SJSA1 (cell line): ENCODE data around the gene JAKMIP2. TPM values are rescaled to one million over a fixed set of nuclear protein-coding genes. Genes with fewer than 3 reads are reported as not detected.
"Not testable (repeated sequence)": the region's sequence is repeated elsewhere in the genome, so short reads cannot be mapped to it uniquely, and the experiment has no call there.

ENCODE experiments used
- DNase-seq, 2 experiments: peaks; one replicate each; pipeline ENCODE4 v3.0.0-alpha.2; 2015 to 2020; ENCODE audit warnings: low spot score in 2 of 2, low read depth in 1 of 2
- H3K27ac ChIP-seq: fragments of 250-450 bp; sonication (Bioruptor Pico); 2 replicates; pipeline ENCODE4 v1.5.1; 2020; ENCODE audit warnings: mild to moderate bottlenecking, moderate library complexity
- H3K27me3 ChIP-seq: fragments of 250-450 bp; sonication (Bioruptor Pico); replicated peaks from 2 replicates; pipeline ENCODE4 v1.5.1; 2020; ENCODE audit warnings: mild to moderate bottlenecking, moderate library complexity
- H3K36me3 ChIP-seq: fragments of 250-450 bp; sonication (Bioruptor Pico); 2 replicates; pipeline ENCODE4 v1.5.1; 2020; ENCODE audit warnings: mild to moderate bottlenecking
- H3K4me1 ChIP-seq: fragments of 250-450 bp; sonication (Bioruptor Pico); replicated peaks from 2 replicates; pipeline ENCODE4 v1.6.1; 2021; ENCODE audit warnings: mild to moderate bottlenecking
- H3K4me3 ChIP-seq: fragments of 250-450 bp; sonication (Bioruptor Pico); 2 replicates; pipeline ENCODE4 v1.5.1; 2020; ENCODE audit warnings: mild to moderate bottlenecking
- H3K9me3 ChIP-seq: fragments of 250-450 bp; sonication (Bioruptor Pico); replicated peaks from 2 replicates; pipeline ENCODE4 v1.5.1; 2020; ENCODE audit warnings: mild to moderate bottlenecking
- total RNA-seq: library from RNA; depleted of rRNA; stranded (reverse); fragments of >200 nt; shearing (Covaris generic); gene quantifications from 2 replicates; pipeline ENCODE4 v1.2.3, GENCODE V29; 2014

JAKMIP2 gene
- total RNA-seq, 1 experiment from 2014 or later: 0.79 TPM

GRCh38 chr5:147591120-147591519, 191.4 kb downstream of the JAKMIP2 start:
- no peak for DNase-seq
- no peaks in the 10 kb centered on the region for H3K36me3 ChIP-seq
- no peak overlapping the region for H3K27ac ChIP-seq
- no peaks in the 10 kb centered on the region for H3K9me3 ChIP-seq
- H3K27me3 ChIP-seq: peaks cover 20% of the 10 kb centered on the region
- H3K4me1 ChIP-seq: no peaks in the 10 kb centered on the region
- no peak overlapping the region for H3K4me3 ChIP-seq

DNA sequence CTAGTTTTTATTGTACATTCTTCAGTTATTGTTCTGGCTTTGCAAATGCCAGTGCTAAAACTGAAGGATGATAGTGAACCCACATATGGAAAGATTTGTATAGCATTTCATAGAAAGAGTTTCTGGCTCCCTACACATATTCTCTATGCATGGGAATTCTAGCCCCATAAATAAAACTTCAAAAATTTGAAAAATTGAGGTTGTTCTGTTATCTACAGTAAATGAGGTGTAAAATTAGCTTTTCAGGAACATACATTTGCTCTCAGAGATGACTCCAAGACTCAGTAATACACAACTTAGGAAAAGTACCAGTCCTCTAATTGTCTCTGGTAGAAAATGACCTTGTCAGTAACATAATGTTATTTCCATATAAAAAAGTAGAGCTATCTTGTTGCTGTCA, 192.4 kb downstream of the JAKMIP2 start:
- Histone ChIP-seq H3K4me3 (no peak overlapping the region), H3K9me3 (no peaks in the 10 kb centered on the region), H3K27ac (no peak overlapping the region), H3K36me3 (no peaks in the 10 kb centered on the region), H3K4me1 (no peaks in the 10 kb centered on the region), H3K27me3 (peaks cover 20% of the 10 kb centered on the region)
- no peak for DNase-seq

- no peak for DNase-seq
- H3K27ac ChIP-seq: no peak overlapping the region
- H3K9me3 ChIP-seq: no peaks in the 10 kb centered on the region
- H3K4me1 ChIP-seq: no peaks in the 10 kb centered on the region
- no peak overlapping the region for H3K4me3 ChIP-seq
- peaks cover 17% of the 10 kb centered on the region for H3K27me3 ChIP-seq
- H3K36me3 ChIP-seq: no peaks in the 10 kb centered on the region
Measured at GRCh38 chr5:147586832-147587231, 195.7 kb downstream of the JAKMIP2 start.

- Histone ChIP-seq H3K4me1 (no peaks in the 10 kb centered on the region), H3K4me3 (no peak overlapping the region), H3K27me3 (peaks cover 12% of the 10 kb centered on the region), H3K27ac (no peak overlapping the region), H3K36me3 (no peaks in the 10 kb centered on the region), H3K9me3 (no peaks in the 10 kb centered on the region)
- DNase-seq: no peak
Measured at GRCh38 chr5:147586221-147586620, 196.3 kb downstream of the JAKMIP2 start.

DNA sequence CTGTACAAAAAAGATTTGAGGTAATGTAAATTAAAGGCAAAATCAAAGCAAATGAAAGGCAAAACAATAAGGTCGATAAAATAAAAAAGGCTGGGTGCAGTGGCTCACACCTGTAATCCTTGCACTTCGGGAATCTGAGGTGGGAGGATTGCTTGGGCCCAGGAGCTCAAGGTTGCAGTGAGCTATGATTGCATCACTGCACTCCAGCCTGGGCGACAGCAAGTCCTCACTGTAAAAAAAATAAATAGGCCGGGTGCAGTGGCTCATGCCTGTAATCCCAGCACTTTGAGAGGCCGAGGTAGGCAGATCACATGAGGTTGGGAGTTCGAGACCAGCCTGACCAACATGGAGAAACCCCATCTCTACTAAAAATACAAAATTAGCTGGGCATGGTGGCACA, 200.3 kb downstream of the JAKMIP2 start:
- DNase-seq, H3K9me3 ChIP-seq, H3K27ac ChIP-seq, H3K27me3 ChIP-seq, H3K4me3 ChIP-seq, H3K36me3 ChIP-seq: not testable (repeated sequence)
- H3K4me1 ChIP-seq: peaks cover 15% of the 10 kb centered on the region

GRCh38 chr5:147580418-147580817, 202.1 kb downstream of the JAKMIP2 start:
- H3K4me3 ChIP-seq, H3K27me3 ChIP-seq, H3K27ac ChIP-seq, H3K36me3 ChIP-seq, H3K9me3 ChIP-seq, DNase-seq: not testable (repeated sequence)
- H3K4me1 ChIP-seq: peaks cover 19% of the 10 kb centered on the region

DNA sequence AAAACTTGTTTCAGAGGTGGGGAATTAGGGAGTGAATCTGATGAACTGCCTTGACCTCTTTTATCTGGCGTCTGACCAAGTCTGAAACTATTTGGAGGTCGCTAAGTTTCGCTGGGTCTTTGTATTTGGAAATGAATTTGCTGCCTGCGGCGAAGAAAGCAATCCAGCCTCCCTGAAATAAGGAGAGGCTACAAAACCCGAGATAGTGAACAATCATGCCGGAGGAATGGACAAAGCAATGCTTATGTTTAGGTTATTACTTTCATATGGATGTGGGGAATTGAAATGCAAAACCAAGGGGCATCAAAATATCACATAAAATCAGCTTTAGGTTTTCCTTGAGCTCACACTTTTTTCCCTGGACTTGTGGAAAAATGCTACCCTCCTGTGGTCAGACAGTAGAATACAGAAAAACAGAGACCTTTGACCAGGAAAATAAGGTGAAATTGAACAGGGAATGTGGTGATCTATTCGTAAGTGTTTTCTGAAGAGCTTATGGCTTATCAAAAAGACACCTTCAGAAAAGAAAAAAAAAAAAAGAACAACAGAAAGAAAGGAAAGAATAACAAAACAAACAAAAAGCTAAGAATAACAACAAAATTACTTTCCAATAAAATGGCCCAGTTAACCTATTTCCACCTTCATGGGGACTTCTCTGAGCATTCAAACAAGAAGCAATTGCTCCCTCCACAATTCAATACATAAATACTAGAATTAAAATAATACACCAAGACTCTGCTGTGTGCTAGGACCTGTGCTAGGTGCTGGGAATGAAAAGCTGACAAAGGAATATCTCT, 204.1 kb downstream of the JAKMIP2 start:
- Histone ChIP-seq H3K27ac (peak overlapping the region; percentile 47), H3K4me1 (peaks cover 19% of the 10 kb centered on the region), H3K9me3 (no peaks in the 10 kb centered on the region), H3K36me3 (no peaks in the 10 kb centered on the region), H3K27me3 (no peaks in the 10 kb centered on the region), H3K4me3 (peak overlapping the region; percentile 28)
- DNase-seq: peak; percentile 71 to 90

DNA sequence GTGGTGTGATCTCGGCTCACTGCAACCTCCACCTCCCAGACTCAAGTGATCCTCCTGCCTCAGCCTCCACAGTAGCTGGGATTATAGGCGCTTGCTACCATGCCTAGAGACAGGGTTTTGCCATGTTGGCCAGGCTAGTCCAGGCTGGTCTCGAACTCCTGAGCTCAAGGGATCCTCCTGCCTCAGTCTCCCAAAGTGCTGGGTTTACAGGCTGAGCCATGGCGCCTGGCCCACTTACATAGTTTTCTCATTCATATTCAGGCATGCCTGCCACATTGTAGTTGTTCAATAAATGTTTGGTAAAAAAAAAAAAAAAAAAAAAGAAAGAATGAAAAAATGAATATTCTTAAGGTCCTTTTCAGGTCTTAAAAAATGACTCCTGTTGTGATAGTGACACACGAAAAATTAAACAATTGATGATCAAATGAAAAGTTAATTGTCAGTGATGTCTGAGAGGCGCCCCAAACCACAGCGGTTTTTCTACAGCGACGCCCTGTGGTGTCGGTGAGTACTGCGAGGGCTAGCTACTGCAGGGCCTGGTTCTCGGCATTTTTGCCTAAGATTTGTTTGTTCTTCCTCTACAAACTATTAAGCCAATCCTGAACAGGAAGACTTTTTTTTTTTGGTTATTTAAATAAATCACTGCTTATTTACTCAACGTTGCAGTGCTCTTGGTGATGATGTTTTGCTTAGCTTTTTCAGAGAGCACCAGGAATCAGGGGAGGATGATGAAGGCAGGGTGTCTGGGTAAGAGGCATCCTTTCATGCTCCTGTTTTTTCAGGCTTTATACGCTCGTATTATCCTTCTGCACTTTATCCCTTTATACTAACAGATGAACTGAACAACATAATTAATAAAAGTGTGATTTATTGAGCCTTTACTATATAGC, 205.6 kb downstream of the JAKMIP2 start:
- H3K27me3 ChIP-seq: no peaks in the 10 kb centered on the region
- peaks cover 19% of the 10 kb centered on the region for H3K4me1 ChIP-seq
- peak; percentile 72 to 73 for DNase-seq
- no peak overlapping the region for H3K4me3 ChIP-seq
- H3K9me3 ChIP-seq: no peaks in the 10 kb centered on the region
- H3K27ac ChIP-seq: peak overlapping the region; percentile 47
- H3K36me3 ChIP-seq: no peaks in the 10 kb centered on the region

DNA sequence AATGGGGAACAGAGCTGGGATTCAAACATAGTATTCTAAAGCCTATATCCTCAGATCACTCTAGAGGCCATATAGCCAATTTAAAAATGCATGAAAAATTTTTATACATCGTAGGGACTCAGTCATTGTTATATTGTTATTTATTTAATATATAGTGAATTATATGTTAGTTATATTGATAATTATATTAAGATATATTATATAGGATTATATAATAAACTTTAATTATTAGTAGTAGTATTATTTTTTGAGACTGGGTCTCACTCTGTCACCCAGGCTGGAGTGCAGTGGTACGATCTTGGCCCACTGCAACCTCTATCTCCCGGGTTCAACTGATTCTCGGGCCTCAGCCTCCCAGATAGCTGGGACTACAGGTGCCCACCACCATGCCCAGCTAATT, 206.9 kb downstream of the JAKMIP2 start:
- Histone ChIP-seq H3K36me3 (no peaks in the 10 kb centered on the region), H3K27ac (no peak overlapping the region), H3K9me3 (no peaks in the 10 kb centered on the region), H3K4me1 (peaks cover 19% of the 10 kb centered on the region), H3K27me3 (no peaks in the 10 kb centered on the region), H3K4me3 (no peak overlapping the region)
- DNase-seq: no peak

GRCh38 chr5:147573211-147573610, 209.3 kb downstream of the JAKMIP2 start:
- H3K36me3 ChIP-seq: no peaks in the 10 kb centered on the region
- DNase-seq: no peak
- peaks cover 28% of the 10 kb centered on the region for H3K4me1 ChIP-seq
- H3K27ac ChIP-seq: no peak overlapping the region
- no peaks in the 10 kb centered on the region for H3K27me3 ChIP-seq
- H3K4me3 ChIP-seq: no peak overlapping the region
- H3K9me3 ChIP-seq: no peaks in the 10 kb centered on the region

DNA sequence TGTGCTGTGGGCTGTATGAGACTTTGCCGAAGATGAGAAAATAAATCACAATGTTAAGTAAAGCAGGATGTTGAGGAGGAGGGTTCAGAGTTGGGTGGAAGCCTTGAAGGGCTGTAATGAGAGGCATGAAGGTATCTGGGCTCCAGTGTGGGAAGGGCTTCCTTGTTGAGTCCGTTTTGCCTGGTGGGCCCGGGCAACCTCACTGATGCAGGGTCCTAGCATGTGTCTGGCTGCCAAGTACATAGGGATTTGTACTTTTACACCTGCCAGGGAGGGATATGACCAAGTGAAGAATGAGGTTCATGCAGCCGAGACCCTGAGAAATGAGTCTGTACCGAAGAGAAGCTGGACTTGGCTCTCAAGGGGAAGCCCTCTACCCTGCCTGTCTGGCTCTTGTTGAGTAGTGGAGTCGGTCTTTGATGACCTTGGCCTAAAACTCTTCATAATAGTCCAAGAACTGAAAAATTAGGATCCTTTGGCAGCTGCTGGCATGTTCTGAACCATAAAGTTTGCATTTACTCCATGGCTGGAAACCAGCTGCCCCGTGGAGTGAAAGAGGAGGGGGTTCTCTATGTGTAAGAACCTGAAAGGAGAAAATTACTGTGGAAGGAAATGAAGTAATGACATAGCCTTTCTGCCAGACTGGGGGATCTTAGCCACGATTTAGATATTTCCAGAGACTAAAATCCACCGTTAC, 213.7 kb downstream of the JAKMIP2 start:
- Histone ChIP-seq H3K4me1 (peaks cover 44% of the 10 kb centered on the region), H3K27ac (no peak overlapping the region), H3K36me3 (no peaks in the 10 kb centered on the region), H3K9me3 (no peaks in the 10 kb centered on the region), H3K27me3 (no peaks in the 10 kb centered on the region), H3K4me3 (no peak overlapping the region)
- no peak for DNase-seq

GRCh38 chr5:147567917-147568598, 214.5 kb downstream of the JAKMIP2 start:
- no peak overlapping the region for H3K27ac ChIP-seq

DNA sequence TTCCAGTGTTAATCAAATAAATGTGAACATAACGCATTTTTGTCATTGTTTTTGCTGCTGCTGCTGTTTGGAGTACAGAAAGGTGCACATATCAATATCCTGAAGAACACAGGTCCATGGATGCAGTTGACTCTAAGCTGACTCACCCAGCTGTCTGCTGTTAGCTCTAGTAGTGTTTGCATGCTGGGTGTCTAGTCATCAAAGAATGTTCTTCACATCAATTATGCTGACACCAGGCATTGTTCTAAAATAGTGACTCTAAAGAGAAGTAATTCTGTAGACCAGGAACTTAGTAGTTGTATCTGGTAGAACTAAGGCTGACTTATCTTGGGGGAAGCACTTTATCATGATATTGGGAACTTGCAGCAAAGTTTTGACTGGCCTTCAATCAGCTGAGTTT, 217.0 kb downstream of the JAKMIP2 start:
- Histone ChIP-seq H3K27ac (0 out of 2 replicates have a peak overlapping the region, but pooled peaks have one; percentile 18), H3K9me3 (no peaks in the 10 kb centered on the region), H3K4me1 (peaks cover 59% of the 10 kb centered on the region), H3K27me3 (no peaks in the 10 kb centered on the region), H3K36me3 (no peaks in the 10 kb centered on the region), H3K4me3 (no peak overlapping the region)
- peak; percentile 71 to 73 for DNase-seq

More at GRCh38 chr5:147567917-147568598, 214.5 kb downstream of the JAKMIP2 start:
- H3K4me3 ChIP-seq: no peak overlapping the region
- H3K27me3 ChIP-seq: no peaks in the 10 kb centered on the region
- no peaks in the 10 kb centered on the region for H3K9me3 ChIP-seq
- peaks cover 44% of the 10 kb centered on the region for H3K4me1 ChIP-seq
- H3K36me3 ChIP-seq: no peaks in the 10 kb centered on the region
- DNase-seq: peak; percentile 58 to 67
